Neural cell (in vitro differentiated cells): ENCODE results near the gene ANKRD60.

Experiments
- CTCF ChIP-seq: fragments of 450-650 bp; IDR thresholded peaks from 2 replicates; pipeline ENCODE4 v1.5.1; 2014; ENCODE audit warnings: antibody characterized with exemption, mild to moderate bottlenecking, moderate library complexity; ENCODE audit not compliant: poor library complexity, severe bottlenecking
- EP300 ChIP-seq: fragments of 450-650 bp; conservative IDR thresholded peaks from 2 replicates; pipeline ENCODE4 v1.6.1; 2014; ENCODE audit warnings: antibody characterized with exemption, mild to moderate bottlenecking, moderate library complexity; ENCODE audit not compliant: poor library complexity, severe bottlenecking
- POLR2AphosphoS5 ChIP-seq: IDR thresholded peaks from 2 replicates; pipeline ENCODE4 v1.6.1; 2012

GRCh38 chr20:58169450-58169849, 59.0 kb downstream of the ANKRD60 start:
- TF ChIP-seq CTCF: no peak
- TF ChIP-seq POLR2AphosphoS5: no peak
- no peak for TF ChIP-seq EP300
